Esophagus mucosa (tissue), 1 donor: ENCODE data around the gene SIGLEC14. TPM values are rescaled to one million over a fixed set of nuclear protein-coding genes. Genes with fewer than 3 reads are reported as not detected.
A peak's percentile ranks its signal among the peaks of the same experiment; 100 is the strongest.

Experiments
- ATAC-seq: fragments of 200-7000 bp; cut with Tn5 transposase; one replicate; pipeline ENCODE4 v1.9.1; 2020
- total RNA-seq: library from RNA; stranded (reverse); gene quantifications from one replicate; pipeline ENCODE4 v1.2.4, GENCODE V29; 2023
- donor health status: DM: yes; HTN: yes; CAD: no.

SIGLEC14 gene, protein sequence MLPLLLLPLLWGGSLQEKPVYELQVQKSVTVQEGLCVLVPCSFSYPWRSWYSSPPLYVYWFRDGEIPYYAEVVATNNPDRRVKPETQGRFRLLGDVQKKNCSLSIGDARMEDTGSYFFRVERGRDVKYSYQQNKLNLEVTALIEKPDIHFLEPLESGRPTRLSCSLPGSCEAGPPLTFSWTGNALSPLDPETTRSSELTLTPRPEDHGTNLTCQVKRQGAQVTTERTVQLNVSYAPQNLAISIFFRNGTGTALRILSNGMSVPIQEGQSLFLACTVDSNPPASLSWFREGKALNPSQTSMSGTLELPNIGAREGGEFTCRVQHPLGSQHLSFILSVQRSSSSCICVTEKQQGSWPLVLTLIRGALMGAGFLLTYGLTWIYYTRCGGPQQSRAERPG
- total RNA-seq, result 0.80 TPM

DNA sequence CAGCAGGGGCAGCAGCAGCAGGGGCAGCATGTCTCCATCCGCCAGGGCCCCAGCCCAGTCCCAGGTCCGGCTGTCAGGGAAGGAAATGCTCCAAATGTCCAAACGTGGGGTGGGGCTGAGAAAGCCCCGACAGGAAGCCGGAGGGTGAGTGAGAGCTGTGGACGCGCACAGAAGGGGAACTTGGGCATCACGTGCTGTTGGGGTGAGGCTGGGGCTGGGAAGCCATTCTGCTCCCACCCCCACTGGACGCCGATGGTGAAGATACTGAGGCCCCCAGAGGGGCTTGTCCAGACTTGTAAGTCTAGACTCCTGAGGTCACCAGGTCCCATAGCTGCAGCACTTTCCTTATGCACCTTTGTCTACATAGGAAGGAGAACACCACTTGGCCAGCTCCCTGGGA lies at the start of gene SIGLEC14:
TSS of gene SIGLEC14 (minus strand) at position 96 of the 400 bp plus-strand sequence. CDS start at position 30, 66 bp downstream.
- ATAC-seq, result peak; percentile 31

DNA sequence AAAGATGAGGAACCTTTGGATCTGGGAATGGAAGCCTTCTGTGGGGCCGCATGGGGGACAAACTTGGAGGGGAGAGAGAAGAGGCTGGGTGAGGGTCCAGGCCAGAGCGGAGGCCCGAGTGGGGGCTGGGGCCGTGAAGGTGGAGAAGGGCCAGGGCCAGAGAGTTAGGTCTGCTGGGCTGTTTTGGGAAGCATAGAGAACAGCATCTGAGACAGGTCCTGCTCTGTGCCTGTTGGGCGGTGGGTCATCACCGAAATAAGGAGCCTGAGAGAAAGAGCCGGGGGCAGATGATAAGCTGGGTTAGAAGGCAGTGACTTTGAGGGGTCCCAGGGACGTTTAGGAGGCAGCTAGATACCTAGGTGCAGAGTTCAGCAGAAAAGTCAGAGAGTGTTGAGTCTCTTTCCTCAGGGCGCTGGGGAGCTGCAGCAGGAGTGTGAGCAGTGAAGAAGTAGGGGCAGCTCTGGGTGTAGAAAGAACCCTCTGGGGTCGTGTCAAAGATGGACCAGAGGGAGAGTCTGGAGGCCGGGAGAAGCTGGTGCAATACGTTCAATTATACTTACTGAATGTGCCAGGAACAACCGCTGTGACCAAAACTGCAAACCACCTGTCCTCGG lies 49.2 kb upstream of the SIGLEC14 start:
- ATAC-seq, result no peak

DNA sequence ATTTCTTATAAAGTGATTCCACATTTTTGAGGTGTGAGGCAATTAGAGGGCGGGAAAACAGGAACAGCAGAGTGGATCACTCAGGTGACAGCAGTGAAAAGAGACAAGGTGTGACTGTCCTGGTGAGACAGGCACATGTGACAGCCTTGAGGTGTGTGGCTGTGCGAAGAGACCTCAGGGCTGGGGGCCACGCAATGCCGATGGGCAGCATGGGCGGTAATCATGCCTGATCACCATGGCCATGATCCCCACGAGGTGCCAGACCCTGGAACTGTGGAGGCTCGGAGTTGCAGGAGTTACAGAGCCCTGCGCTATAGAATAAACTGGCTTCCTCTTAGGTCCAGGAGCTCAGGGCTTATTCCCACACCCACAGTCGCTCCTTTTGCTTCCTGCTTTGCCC lies 48.5 kb upstream of the SIGLEC14 start:
- peak; percentile 53 for ATAC-seq

DNA sequence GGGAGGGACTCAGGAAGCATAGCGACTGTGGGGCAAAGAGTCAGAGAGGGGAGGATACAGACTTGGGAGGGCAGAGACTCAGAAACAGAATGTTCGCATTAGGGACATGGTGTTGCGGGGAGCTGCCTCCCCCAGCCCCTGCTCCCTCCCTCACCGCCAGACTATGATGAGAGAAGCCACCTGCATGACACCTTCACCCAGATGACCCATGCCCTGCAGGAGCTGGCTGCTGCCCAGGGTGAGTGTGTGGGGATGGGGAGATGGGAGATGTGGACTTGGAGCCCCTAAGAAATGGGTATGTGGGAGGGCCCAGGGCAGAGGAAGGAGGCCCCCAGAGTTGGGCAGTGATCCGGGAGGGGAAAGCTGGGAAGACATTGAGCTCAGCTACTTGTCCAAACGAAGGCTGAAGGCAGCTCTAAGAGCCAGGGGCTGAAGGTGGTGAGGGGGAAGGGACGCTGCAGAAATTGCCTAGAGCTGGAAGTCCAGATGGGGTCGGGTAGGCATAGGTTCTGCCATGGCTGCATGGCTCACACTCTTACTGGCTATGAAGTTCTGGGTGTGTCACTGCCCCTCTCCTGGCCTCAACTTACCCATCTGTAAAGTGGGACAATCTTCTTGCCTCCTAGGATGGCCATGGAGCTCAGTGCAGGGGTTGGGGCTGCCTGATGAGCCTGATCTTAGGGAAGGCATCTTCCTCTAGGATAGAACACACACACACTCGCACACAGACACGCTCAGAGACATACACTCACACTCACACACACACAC lies 47.9 kb upstream of the SIGLEC14 start:
- no peak for ATAC-seq

DNA sequence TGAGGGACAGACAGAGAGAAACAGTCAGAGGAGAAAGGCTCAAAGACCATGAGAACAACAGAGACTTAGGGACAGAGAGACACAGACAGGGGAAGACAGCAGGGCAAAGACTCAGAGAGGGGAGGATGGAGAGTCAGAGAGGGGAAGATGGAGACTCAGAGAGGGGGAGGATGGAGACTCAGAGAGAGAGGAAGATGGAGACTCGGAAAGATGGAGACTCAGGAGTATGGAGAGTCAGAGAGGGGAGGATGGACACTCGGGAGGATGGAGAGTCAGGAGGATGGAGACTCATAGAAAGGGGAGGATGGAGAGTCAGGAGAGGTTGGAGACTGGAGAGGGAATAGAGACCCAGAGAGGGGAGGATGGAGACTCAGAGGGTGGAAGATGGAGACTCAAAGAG lies 47.2 kb upstream of the SIGLEC14 start:
- ATAC-seq, result no peak

DNA sequence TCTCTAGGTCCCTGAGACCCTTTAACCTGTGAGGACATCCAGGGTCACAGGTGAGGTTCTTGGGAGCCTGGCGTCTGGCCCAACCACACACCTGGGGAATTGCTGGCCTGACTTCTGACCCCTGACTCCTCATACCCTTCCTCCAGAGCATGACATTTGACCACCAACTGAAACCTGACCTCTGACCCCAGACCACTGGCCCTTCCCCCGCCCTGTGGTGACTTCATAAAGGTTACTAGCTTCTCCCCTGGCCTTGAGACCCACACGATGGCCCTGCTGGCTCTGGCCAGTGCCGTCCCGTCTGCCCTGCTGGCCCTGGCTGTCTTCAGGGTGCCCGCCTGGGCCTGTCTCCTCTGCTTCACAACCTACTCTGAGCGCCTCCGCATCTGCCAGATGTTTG lies 46.6 kb upstream of the SIGLEC14 start, which contains the start of gene SPACA6:
TSS of gene SPACA6 (plus strand) at position 71 of the 400 bp plus-strand sequence. CDS start at position 268, 197 bp downstream.
- no peak for ATAC-seq

DNA sequence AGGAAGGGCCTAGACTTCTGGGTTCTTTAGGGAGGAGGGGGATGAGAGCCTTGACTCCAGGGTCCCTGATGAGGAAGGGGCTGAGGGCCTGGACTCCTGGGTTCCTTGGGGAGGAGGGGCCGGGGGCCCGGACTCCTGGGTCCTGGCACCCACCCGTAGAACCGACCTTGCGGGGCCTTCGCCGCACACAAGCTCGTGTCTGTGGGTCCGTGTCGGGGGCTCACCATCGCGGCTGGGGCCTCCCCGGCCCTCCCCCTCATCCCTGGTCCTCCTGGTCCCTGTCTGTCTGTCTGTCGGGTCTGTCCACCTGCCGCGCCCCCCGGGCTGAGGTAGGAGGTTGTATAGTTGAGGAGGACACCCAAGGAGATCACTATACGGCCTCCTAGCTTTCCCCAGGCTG lies 45.8 kb upstream of the SIGLEC14 start:
- ATAC-seq, result no peak

DNA sequence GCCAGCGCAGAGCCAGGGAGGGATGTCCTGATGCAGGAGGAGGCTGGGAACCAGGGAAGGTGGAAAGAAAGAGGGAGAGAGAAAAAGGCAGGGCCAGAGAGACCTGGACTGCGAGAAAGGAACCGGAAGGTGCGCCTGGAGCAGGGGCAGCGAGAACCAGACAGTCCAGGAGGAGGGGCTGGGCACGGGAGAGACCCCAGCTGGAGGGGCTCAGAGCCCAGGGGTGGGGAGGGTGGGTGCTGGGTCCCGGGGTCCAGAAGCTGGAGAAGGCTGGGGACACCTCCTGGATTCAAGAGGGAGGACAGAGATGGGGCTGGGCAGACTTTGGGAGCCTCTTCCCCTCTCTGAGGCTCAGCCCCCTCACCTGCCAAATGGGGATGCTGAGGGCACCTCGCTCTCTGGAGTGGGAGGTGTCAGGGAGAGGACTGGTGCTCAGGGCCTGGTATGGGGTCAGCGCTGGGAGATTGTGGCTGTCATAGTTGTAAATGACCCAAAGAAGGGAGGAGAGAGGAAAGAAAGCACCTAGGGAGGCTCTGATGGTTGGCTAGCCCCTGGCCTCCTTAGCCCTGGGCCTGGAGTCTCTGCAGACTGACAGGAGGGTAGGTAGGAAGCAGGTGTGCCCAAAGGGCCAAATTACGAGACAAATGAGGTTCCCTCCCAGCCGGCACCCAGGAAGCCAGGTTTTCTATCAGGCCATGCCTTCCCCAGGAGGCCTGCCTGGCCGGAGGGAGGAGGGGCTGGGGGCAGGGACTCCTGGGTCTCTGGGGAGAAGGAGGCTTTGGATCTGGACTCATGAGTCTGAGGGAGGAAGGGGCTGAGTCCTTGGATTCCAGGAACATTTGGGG lies 45.2 kb upstream of the SIGLEC14 start:
- ATAC-seq, result no peak

DNA sequence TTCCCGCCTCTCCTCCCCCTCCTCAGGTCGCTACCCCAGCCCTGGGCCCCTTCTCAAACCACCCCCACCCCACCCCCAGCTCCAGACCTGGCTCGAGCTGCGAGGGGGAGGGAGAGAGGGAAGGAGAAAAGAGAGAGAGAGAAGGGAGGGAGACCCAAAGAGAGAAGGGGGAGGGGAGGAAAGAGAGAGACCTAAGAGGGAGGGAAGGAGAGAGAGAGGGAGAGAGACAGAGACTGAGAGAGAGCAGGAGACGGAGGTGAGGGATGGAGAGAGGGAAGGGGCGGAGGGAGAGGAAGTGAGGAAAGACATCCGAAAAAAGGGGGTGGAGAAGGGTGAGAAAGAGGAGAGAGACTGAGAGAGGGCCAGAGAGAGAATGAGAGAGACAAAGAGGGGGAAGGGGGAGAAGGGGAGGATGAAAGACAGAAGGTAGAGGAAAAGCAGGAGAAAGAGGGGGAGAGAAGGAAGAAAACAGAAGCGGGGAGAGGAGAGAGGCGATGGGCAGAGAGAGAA lies 44.5 kb upstream of the SIGLEC14 start:
- no peak for ATAC-seq

DNA sequence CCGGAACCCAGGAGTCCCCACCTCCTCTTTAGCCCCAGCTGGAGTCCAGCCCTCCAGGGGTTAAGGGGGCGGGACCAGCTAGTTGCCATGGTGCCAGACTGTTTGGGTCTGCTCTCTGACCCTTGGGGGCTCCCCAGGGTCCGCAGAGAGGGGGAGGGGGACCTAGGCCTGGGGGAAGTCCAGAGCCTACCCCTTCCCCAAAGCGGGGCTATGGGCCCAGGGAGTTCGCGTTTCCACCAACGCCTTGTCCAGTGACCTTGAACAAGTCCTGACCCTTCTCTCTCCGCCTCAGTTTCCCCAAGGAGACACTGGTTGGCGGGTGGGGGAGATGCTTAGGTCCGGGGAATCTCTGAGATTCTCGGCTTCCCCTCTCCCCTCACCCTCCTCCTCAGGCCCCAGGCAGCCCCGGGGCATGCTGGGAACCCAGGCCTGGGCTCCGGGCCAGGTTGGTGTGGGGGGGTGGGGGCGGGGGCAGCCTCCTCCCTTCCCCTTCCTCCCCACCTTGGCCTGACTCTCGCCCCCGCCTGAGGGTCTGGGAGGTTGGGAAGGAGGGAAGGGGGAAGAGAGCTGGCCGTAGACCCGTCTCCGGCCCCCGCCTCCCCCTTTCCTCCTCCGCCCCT lies 43.9 kb upstream of the SIGLEC14 start:
- peak; percentile 10 for ATAC-seq

DNA sequence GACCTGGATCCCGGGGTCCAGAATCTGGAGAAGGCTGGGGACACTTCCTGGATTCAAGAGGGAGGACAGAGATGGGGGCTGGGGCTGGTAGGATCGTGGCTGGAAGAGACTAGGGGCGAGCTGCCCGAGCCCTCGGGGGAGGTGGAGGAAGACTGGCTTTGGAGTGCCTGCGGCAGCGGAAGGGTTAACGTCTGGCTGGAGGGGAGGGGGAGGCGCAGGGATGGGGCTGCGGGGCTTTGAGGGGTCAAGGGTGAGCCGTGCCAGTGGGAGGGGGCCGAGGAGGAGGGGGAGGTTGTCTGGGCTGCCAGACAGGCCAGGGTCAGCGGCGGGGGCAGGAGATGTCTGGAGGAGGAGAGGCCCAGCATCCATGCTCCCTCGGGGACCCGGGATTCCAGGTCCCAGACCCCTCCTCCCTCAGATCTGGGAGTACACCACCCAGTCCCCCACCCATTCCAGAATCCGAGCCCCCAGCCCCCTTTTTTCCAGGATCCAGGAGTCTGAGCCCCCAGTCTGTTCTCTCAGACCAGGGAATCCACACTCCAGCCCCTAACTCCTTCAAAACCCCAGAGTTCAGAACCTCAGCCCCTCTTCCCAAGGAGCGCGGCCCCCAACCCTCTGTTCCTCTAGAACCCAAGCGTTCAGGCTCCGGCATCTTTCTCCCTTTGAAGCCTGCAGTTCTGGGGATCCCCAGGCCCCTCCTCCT lies 43.3 kb upstream of the SIGLEC14 start:
- ATAC-seq, result no peak

DNA sequence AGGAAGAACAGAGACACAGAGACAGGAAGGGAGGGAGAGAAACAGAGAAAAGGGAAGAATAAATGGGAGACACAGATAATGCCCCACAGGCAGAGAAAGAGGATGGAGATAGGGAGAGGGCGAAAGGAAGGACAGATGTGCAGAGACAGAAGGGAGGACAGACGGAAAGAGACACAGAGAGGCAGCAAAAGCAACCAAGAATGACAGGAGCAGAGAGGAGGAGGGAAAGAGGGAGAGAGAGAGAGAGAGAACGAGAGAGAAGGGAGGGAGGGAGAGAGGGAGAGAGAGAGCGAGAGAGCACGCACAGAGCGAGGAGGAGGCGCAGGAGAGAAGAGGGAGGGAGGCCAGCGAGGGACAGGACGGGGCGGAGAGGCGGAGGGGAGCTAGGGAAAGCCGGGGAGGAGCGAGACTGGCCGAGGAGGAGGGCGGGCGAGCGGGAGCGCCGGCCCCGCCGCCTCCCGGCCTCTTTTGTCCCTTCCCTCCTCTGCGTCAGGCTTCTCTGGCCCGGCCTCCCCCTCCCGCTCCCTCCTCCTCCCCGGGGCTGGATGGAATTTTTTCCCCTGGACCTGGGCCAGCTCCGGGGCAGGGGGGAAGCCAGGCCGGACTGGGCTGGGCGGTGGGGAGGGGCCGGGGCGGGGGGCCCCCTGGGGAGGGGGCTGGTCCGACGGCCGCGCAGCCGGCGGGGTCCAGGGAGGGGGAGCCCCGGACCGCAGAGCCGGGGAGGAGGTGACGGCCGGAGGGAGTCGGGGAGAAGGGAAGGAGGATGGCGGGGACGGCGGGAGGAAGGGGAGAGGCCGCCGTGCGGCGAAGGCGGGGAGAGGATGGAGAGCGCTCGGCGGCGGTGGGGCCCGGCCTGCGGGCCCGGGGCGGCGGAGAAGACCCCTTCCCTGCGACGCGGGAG lies 42.3 kb upstream of the SIGLEC14 start:
- peak; percentile 82 for ATAC-seq

DNA sequence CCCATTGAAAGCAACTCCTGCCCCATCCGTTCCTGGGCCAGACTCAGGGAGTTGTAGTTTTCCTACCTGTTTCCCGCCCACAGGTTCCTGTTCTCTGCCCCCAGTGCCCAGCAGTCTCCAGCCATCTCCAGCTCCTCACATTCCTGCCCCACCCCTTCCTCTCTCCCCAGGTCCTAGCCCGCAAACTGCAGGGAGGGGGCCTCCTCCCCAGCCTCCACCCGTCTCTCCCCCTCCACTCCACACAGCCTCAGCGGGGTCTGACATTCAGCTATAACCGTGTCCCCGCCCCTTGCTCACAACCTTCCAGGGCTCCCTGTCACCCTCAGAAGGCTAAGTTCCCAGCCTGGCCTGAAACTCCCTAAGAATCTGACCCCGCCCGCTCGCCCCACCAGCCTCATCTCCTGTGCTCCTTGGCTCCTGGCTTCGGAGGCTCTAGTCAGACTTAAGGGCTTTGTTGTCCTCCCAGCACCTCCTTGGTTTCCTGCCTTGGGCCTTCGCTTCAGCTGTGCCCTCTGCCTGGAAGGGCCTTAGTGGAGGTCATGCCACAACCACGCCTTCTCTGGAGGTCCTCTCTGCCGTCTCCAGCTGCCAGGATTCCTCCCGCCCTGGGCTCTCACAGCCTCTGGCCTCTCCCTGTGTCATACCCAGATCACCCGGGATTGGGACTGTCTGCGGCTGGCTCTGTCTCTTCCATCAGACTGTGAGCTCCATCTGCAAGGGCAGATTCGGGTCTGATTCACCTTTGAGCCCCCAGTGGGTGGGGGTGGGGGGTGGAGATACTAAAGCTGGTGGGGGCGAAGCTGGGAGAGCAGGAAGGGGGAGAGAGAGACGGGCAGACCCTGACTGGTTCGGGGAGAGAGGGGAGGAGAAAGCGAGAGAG lies 41.4 kb upstream of the SIGLEC14 start:
- peak; percentile 17 for ATAC-seq

DNA sequence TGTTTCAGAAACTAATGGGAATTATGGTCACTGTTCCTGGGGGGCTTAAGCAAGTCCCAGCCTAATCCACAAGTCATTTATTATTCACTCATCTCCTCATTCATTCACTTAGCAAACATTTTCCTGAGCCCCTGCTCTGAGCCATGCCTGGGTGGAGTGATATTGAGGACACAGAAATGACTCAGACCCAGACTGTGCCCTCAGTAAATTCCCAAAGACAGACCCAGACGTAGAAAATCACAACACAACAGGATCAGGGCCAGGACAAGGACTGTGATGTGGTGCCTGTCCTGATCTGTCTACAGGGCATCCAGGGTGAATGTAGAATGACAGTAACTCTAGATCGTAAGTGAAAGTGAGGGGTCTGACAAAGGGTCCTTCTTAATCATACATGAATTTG lies 39.5 kb upstream of the SIGLEC14 start:
- no peak for ATAC-seq

DNA sequence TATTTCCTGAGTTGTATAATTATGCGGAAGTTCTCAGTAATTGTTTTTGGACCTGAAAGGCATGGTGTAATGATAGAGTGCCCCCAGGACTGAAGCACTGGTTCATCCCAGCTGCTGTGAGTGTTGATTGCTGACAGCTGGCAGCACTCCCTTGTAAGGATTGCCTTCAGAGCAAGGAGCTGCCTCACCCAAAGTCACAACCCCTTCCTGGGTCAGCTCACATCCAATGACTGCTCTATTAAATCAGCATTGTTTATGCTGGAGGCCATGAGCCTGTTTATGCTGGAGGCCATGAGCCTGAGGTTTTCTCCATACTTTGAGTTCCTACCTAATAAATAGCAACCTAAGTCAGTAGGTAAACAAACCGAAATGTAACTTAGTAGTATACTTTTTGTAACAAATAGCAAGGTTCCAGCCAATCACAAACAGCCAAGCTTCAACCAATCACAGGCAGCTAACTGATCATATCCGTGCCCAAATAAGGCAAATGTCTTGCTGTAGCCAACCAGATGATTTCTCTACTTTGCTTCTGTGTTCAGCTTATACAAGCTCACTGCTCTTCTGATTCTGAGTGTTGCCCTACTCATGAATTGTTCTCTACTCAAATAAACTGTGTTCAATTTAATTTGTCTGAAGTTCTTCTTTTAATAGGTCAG lies 34.8 kb upstream of the SIGLEC14 start:
- ATAC-seq, result no peak

DNA sequence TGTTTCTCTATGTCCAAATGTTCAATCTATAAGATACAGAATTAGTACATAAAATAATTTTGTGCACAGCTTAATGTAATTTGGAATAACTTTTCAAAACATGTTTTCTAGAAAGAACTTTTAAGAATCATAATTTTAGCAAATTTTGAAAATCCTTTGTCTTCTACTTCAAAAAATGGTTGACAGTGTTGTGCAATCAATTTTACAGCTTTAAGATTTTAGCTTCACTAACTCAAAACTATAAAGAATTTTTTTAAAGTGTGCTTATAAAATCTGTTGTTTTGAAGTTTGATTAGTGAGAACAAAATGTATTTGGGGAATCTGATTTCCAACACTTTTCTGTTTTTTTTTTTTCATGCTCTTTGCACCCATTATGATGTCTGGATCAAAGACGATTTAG lies 33.8 kb upstream of the SIGLEC14 start:
- ATAC-seq, result no peak

DNA sequence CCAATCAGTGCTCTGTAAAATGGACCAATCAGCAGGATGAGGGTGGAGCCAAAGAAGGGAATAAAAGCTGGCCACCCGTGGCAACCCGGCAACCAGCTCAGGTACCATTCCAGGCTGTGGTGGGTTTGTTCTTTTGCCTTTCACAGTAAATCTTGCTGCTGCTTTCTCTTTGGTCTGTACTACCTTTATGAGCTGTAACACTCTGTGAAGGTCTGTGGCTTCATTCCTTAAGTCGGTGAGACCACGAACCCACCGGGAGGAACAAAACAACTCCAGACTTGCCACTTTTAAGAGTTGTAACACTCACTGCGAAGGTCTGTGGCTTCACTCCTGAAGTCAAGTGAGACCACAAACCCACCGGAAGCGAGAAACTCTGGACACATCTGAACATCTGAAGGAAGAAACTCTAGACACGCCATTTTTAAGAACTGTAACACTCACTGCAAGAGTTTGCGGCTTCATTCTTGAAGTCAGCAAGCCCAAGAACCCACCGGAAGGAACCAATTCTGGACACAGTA lies 30.0 kb upstream of the SIGLEC14 start:
- ATAC-seq, result no peak
